ENCODE results near the gene CLCN1.

CLCN1 gene

DNA sequence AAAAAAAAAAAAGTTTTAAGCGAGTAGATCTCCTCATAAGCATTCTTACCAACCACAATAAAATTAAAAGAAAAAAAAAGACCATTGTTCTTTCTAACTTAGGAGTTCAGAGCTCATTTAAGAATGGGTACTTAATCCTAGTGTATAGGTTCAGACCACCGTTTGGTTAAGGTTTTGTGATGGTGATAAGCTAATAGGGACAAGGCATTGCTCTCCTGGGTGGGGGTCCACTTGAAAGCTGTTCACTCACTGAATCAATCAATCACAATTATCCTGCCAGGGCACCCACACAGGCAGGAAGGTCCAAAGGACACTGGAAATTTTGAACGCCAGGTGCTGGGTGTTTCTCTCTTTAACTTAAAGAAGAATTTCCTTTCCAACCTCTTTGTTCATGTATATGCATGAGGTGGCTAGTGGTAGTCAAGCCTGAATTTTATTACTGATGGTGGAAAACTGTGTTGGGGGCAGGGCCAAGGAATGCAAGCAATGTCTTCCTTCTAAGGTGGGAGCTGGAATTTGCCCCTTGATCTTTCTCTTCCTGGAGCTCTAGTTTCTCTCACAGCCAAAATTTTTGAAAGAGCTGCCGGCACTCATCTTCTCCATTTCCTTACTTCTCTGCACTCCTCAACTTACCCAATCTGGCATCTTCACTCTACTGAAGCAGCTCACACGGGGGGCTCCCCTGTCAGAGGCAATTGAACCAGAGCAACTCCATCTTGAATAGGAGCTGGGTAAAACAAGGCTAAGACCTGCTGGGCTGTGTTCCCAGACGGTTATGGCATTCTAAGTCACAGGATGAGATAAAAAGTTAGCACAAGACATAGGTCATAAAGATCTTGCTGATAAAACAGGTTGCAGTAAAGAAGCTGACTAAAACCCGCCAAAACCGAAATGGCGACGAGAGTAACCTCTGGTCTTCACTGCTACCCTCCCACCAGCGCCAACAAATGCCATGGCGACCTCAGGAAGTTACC is 54.1 kb downstream of the CLCN1 start:
- DNase-seq = no peak

DNA sequence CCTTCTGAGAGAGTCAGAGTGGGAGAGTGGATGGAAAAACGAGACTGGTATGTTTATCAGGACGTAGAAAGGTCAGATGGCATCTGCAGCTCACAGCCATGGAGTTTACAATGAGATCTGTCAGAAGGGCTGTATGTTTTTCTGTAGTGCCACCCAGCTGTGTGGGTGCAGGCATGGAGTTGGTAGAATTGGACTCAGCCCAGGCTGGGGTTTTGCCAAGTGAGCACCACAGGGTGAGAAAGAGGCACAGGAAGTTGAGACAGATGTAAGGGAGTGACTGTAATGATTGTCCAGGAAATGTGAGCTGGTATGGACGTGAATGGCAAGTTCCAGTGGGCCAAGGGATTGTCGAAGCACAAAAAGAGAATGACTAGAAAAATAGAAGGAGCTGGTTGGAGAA is 56.2 kb downstream of the CLCN1 start:
- no peak for DNase-seq

DNA sequence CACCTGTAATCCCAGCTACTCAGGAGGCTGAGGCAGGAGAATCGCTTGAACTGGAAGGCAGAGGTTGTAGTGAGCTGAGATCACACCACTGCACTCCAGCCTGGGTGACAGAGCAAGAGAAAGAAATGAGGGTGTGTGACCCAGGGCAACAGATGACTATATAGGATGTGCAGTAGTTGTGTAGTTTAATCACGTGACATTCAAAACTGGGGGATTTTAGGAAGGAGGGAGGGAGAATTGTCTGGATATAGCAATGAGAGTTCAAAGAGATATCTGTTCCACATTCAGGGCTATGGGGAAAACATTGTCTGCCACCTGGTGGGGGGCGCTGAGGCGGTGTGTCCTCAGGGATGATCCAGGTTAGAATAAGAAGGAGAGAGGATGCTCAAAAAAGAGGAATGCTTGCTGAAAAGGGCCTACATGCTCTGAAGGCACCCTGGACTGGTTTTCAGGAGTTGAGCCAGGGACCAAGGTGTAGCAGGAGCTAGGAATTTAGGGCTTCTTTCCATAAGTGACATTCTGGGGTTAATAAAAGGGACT is 57.4 kb downstream of the CLCN1 start:
- no peak for DNase-seq

DNA sequence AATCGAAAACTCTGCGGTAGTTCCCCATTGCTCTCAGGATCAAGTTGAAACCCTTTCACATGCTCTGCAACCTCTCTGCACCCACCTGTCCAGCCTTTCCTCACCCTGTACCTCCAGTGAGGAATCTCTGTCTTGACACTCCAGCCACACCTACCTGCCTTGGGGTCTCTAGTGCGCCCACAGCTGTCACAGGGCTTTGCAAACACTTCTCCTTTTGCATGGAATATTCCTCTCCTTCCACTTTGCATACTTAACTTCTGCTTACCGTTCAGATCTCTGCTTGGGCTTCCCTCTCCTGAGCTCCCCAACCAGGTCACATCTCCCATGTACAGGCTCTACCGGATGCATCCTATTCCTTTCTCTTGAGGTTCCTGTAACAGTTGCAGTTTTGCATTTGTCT is 58.6 kb downstream of the CLCN1 start:
- DNase-seq = no peak

DNA sequence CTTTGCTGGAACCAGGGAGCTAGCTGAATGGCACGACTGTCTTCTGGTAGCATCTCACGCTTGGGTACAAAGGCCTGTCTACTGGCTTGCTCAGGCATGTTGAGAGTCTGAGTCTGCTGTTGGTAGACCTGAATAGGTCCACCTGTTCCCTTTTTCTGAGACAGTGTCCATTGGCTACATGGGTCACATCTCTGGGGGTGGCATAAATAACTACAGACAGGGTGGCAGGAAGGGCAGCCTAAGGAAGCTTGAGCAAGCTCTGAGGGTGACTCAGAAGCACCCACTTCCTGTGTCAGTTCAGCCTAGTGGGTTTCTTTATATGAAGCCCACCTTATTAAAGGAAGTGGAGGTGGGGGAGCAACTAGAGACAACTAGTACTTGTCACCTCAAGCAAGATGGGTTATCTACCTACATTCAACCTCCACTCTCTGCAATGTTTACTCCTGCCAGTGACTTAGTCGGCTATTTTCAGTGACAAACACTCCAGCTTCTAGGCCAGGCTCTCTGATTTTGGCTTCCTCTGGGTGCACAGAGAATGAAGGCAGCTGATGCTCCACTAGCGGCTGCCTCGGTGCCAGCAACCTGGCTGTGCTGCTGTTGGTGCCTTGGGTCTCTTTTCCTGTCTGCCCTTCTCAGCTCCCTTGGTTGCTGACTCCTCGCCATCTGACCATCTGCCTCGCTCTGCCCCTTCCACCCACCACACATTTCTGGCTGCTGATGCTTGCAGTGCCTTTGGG is 59.6 kb downstream of the CLCN1 start:
- DNase-seq = no peak

DNA sequence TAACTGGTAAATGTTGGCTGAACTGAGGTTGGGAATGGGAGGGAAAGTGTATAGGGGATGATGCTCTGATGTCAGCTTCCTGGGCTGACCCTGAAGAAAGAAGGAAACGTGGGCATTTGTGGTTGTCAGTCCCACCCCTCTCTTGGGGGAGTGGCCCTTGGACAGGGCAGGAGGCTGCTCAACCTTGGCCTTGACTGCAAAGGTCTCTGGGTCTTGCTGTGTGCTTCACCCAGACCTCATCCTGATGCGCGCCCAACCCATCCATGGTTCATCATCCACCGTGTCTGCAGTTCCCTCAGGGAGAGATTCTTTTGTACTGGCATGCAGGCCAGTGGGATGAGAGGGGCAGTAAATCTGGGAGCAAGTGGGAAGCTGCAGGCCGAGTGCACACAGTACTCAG is 60.5 kb downstream of the CLCN1 start:
- DNase-seq = no peak

DNA sequence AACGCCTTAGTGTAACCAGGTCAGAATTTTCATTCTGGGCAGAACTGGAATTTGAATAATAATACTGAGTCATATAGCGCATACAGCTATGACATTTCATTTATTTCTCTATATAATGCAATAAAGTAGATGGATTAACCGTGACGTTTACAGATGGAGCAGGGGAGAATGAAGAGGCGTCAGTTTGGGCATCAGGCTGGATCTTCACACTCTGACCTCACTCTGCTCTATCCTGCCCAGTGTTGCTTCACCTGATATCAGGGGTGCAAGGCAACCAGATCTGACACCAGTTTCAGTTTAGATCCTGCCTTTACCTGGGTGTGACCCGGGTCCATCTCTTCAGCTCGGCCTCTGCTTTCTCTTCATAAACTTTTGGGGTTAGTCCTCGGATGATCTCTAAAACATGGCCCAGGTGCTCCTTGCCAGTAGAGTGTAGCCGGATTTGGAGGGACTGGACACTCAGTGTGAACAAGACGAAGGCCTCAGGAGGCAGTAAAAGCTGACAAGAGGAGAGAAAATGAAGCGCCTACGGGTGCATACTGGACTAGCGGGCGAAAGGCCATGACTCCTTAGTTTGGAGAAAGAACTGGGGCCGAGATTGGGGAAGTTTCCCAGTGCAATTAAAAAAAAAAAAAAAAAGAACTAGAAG is 63.8 kb downstream of the CLCN1 start:
- no peak for DNase-seq

DNA sequence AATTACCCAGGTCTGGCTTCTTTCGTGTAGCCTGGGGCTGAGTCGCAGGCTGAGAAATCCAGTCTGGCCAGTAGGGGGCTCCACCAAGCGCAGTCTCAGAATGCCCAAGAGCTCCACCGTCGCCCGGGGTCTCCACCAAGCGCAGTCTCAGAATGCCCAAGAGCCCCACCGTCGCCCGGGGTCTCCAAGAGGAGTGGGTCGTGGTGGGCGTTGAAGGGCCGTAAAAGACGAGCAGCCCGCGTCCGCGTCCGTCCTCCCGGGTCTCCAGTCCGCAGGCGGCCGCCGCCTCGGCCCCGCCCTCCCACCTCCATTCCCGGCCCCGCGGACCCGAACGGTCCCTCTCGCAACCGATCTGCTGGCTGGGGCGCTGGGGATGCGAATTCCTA is 64.3 kb downstream of the CLCN1 start:
- DNase-seq = peak; percentile 87

DNA sequence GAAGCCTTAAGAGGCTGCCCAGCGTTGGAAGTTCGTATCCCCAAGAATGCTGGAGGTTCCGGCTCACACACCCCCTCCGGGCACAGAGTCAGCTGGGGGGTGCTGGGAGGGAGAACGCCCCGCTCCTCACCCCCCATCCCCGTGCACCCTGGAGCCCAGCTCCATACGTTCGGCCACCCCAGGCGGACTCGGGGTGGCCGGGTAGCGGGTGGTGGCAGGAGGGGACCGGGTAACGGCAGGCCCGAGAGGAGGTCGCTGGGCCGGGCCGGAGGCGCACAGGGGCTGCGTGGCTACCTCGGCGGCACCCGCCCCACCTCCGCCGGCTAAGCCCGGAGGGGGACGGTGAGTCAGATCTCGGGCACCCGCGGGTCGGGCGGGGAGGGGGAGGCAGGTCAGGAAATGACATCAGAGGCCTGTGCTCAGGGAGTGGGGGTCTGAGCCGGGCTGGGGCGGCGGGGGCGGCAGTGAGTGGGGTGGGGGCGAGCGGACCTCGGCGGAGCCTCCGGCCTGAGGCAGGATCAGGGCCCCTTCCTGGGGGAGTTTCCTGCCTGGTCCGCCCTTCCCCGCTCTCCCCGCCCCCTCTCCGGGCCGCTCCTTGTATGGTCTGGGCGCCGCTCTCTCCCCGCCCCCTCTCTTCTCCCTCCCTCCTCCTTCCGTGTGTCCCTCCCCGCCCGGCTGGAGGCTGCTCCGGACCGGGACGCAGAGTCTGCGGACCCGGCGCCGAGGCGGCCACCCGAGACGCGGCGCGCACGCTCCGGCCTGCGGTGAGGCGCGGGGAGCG is 64.9 kb downstream of the CLCN1 start, which contains the start of gene ZYX:
Gene ZYX (plus strand): TSS at position 700 of the 781 bp plus-strand sequence. CDS start 227 bp downstream, outside the sequence.
- peak; percentile 97 for DNase-seq

DNA sequence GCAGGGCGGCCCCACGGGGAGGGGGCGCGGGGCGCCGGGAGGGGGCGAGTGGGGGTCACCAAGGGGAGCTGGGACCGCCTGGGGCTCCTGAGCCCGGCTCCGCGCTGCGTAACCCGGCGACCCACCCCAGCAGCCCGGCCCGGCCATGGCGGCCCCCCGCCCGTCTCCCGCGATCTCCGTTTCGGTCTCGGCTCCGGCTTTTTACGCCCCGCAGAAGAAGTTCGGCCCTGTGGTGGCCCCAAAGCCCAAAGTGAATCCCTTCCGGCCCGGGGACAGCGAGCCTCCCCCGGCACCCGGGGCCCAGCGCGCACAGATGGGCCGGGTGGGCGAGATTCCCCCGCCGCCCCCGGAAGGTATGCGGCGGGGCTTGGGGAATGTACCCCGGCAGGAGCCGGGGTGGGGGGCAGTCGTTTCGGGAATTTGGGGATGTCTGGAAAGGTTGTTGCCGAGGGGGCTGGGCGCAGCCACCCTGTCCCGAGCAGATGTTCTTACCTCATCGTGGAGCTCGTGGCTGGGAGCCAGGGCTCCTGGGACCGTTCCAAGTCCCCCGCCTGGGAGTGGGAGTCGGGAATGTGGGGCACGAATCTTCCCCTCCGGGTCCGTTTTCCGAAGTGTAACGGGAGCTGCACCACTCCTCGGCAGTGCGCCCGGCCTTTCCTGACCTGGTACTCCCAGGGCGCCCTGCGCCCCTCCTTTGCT is 65.7 kb downstream of the CLCN1 start:
- peak; percentile 86 for DNase-seq

DNA sequence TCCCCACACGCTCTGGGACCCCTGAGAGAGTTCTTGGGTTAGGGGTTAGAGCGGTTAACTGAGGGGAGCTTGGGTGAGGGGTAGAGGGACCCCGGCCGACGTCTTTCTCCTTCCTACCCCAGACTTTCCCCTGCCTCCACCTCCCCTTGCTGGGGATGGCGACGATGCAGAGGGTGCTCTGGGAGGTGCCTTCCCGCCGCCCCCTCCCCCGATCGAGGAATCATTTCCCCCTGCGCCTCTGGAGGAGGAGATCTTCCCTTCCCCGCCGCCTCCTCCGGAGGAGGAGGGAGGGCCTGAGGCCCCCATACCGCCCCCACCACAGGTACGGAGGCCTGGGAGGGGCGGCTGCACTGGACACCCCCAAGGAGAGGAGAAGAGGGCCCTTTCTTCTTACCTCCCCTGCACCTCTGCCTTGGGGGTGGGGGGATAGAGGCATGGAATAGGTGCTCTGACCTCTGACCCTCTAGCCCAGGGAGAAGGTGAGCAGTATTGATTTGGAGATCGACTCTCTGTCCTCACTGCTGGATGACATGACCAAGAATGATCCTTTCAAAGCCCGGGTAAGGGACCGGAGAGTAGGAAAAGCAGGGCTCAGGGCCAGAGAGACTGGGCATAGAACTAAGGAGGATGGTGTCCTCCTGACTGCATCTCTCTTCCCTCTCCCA is 66.3 kb downstream of the CLCN1 start:
- DNase-seq = no peak

DNA sequence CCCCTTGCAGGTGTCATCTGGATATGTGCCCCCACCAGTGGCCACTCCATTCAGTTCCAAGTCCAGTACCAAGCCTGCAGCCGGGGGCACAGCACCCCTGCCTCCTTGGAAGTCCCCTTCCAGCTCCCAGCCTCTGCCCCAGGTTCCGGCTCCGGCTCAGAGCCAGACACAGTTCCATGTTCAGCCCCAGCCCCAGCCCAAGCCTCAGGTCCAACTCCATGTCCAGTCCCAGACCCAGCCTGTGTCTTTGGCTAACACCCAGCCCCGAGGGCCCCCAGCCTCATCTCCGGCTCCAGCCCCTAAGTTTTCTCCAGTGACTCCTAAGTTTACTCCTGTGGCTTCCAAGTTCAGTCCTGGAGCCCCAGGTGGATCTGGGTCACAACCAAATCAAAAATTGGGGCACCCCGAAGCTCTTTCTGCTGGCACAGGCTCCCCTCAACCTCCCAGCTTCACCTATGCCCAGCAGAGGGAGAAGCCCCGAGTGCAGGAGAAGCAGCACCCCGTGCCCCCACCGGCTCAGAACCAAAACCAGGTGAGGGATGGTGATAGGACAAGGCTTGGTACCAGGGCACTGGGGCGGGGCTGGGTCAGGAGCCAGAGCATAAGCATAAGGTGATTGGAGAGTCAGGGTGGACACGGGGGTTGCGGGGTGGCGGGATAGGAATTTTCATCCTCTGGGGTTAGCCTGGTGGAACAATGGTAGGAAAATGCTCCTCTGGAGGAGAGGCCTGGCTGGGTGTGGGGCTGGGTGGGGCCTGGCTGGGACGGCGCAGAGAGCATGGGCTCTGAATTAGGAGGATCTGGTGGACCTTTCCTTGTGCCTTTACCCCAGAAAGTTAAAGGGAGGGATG is 67.1 kb downstream of the CLCN1 start:
- no peak for DNase-seq

DNA sequence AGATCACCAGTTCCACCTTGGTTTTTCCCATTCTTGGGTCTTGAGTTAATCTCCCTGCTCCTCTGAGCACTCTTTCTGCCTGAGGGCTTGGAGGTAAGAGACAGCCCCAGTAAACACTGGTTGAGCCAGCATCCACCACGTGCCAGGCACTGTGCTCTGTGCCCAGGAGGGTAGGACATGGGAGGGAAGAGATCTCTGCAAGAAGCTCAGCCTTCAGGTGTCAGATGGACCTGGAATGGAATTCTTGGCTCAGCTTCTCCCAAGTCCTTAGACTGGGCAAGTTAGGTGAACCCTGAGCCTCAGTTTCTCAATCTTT is 67.7 kb downstream of the CLCN1 start:
- DNase-seq = no peak

DNA sequence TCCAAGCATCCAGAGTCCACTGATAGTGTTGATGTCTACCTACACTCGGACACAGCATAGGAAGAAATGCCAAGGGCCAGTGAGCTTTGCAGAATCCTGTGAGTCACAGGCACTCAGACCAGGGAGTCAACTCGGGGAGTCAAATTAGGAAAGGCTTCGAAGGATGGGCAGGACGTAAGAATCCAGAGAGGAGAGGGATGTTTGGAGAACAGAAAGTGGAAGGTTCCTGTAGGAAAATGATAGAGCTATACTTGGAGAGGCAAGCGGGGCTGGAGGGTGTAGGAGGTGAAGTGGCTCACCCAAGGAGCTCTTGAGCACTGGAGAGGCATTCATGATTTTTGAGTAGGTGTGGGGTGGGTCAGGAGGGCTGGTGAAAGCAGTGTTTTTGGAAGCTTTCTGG is 68.2 kb downstream of the CLCN1 start:
- no peak for DNase-seq

DNA sequence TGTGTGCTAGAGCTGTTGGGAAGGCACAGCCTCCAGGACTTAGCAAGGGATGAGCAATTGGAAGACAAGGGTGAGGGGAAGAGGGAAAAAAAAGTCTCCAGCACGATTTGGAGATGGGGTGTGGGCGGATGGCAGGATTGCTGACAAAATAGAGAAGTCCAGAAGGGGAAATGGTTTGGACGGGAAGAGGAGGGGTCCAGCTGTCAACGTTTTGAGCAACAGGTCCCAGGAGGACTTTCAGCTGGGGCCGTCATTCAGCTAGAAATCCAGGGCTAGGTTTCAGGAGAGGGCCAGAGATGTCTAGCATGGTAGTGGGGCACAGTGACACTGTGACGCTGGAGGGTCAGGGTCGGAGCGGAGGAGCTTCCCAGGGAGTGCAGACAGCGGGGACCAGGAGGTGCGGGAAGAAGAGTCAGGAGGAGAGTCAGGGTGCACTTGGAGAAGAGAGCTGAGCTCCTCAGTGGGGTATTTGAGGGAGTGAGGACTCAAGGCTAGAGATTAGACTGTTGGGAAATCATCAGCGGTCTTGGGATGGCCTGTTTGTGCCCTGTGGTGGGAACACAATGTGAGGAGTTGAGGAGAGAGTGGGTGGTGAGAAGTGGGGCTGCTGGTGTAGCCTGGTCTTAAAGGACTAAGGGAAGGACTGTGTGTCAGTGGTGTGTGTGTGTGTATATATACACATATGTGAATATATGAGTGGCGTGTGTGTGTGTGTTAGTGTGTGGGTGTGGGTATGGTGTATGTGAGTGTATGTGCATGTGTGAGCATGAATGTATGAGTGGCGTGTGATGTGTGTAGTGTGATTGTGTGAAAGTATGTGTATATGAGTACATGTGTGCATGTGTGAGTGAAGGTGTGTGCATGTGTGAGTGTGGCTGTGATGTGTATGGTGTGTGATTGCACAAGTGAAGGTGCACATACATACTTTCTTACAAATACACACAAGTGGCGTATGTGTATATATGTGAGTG is 69.0 kb downstream of the CLCN1 start:
- no peak for DNase-seq

DNA sequence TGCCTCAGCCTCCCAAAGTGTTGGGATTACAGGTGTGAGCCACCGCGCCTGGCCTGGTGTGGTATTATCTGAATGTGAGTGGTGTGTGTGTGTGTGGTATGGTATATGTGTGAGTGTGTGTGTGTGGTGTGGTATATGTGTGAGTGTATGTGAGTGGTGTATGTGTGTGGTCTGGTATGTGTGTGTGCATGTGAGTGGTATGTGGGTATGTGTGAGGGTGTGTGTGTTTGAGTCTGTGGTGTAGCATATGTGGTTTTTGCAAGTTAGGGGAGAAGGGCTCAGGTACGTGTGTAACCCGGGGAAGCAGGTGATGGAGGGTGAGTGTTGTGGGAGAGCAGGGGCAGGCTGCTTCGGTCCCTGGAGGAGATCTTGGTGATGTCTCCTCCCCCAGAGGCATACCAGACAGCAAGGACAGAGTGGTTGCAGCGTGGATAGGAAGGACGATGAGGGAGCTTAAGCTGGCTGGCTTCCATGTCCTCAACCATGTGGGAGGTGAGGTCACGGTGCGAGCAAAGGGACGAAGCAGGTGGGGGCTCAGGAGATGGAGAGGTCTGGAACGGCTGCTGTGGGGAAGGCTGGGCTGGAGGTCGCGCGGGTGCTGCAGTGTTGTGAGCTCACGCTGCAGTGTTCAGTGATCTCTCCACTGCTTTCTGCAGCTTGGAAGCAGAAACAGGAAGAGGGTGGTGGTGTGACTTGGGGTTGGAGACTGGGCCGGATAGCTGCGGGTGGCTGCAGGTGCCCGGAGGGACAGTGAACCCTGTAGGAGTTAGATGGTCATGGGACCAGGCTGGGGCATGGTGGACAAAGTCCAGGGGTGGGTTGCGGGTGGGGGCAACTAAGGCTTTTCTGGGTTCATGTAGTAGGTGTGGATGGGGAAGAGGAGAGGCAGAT is 70.2 kb downstream of the CLCN1 start:
- DNase-seq = no peak

DNA sequence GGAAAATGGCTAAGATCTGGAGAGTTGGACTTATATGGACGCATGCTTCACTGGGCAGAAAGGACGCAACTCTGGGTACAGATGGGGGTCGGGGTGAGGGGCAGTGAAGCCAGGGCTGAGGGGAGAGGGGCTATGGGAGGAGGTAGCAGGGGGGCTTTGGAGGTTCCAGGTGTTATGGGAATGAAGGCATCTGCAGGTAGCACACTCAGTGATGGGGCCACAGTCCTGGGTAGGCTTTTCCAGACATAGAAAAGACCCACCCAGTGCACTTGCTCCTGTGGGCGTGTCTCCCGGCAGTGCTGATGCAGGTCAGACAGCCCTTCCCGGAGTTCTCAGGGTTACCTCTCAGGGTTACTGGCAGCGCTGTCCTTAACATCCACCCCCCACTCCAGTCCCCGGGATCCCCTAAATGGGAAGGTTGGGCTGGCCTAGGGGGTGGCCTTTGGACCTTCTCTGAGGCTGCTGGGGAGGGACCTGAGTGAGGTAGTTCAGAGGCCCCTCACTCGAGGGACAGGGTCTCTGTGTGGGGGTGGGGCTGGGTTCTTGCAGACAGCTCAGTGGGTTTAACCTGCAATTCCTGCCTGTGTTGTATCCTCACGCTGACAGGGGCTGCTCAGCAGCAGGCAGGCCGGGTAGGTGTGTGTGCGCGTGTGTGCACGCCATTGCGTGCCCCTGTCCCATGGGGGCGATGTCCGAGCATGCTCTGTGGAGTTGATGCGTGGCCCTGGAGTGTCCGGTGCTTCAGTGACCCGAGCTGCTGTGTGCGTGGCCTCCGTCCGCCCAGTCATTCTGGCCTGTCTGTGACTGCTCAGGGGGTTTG is 71.5 kb downstream of the CLCN1 start:
- no peak for DNase-seq
